Amygdala (tissue), 56 donors: ENCODE data around the gene SEMA4C.

Experiments
- DNase-seq, 56 donors: peaks; one replicate each; lab custom pipeline; 2025; lab: John Stamatoyannopoulos, UW

Gene SEMA4C

DNA sequence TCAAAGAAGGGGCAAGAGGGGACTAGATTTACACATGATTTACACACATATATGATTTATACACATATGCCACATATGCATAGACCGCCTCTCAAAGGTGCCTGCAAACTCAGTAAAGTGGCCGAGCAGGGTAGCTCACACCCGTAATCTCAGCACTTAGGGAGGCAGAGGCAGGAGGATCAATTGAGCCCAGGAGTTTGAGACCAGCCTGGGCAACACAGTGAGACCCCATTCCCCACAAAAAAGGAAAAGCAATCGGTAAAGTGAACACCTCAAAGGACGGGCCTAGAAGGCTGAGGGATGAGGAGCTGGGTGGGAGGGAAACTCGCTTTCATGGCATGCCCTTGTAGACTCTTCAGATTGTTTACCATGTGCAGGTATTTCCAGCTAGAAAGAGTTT is 17.2 kb downstream of the SEMA4C start:
- no peak for DNase-seq

DNA sequence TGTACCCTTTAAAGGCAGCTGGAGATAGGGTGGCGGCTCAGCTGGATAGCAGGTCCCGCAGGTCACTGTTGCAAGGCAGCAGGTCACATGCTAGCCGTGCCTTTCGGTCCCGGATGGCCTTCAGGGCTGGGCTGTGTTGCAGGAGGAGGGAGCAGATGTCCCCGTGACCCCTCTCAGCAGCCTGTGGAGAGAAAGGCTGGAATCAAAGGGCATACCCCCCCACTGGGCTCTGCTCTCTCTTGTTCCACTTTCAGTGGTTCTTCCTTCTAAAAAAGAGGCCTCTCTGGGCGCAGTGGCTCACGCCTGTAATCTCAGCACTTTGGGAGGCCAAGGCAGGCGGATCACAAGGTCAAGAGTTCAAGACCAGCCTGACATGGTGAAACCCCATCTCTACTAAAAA is 21.6 kb downstream of the SEMA4C start:
- DNase-seq = no peak

GRCh38 chr2:96847586-96847985 is 22.3 kb downstream of the SEMA4C start:
- DNase-seq = no peak

DNA sequence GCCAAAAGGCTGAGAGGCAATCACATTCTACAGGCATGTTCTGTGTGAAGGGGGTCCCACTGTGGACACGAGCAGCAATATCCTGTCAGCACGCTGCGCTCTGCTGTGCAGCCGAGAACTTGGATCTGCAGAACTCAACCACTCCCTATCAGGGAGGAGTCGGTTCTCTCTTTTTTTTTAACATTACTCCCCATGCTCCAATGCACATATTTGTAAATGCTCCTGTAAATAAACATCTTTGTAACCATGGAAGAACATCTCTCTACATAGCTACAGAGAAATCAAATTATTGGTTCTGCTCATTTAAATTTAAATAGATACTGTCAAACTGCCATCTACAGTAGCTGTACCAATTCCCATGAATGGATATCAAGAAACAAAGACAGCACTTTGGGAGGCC is 23.1 kb downstream of the SEMA4C start:
- DNase-seq = no peak

DNA sequence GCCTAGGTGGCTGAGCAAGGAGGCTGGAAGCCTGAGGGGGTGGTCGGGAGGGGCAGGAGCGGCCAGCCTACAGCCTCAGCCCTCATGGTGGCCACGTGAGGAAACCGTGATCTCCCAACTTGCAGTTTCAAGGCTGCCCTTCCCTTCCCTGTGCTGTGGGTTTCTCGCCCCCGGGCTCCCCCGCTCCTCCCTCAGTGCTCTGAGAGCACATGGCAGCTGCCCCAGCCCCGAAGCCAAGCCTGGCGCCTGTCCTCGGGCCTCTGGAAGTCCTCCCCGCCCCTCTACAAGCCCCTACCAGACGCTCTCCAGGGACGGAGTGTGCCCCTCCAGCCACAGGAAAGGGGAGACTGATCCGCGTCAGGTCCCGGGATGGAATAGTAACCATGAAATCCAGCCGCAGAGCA is 25.5 kb downstream of the SEMA4C start:
- DNase-seq = no peak

- no peak for DNase-seq
Observed at GRCh38 chr2:96843538-96844268, 26.2 kb downstream of the SEMA4C start, which contains the start of gene ANKRD23. Gene ANKRD23, minus strand, starts transcription at chr2:96844021. Its CDS starts 29 bp downstream, at chr2:96843992.

GRCh38 chr2:96842600-96842999 is 27.3 kb downstream of the SEMA4C start:
- DNase-seq = no peak

DNA sequence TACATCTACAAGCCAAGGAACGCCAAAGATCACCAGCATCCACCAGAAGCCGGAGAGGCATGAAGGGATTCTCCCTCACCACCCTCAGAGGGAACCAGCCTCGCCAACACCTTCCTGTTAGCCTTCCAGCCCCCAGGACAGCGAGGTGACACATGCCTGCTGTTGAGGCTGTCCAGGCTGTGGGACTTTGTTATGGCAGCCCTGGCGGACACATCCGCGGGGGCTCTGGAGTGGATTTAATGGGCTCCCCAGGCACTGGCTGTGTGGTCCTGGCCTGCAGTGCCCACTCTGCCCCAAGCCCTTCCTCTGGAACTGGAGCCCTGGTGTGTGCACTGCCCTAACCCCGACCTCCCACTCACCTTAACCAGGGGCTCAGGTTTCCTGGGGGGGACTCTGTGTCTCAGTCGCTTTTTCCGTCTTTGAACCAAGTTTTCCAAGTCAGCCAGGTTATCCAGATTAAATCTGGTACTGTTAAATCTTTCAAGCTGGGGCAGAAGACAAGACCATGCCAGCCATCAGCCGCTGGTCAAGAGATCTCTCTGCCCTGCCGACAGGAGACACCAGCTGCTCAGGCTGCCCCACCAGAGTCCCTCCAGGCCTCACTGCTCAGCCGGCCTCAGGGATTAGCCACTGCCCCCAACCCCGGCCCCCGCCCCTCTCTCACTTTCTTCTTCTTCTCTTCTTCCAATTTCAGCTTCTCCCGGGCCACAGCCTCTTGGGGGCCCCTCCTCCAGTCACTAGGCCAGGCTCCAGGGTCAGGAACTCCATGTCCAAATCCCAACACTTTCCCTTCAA is 28.0 kb downstream of the SEMA4C start:
- DNase-seq = no peak

- no peak for DNase-seq
Observed at GRCh38 chr2:96839875-96840850, 29.7 kb downstream of the SEMA4C start.

DNA sequence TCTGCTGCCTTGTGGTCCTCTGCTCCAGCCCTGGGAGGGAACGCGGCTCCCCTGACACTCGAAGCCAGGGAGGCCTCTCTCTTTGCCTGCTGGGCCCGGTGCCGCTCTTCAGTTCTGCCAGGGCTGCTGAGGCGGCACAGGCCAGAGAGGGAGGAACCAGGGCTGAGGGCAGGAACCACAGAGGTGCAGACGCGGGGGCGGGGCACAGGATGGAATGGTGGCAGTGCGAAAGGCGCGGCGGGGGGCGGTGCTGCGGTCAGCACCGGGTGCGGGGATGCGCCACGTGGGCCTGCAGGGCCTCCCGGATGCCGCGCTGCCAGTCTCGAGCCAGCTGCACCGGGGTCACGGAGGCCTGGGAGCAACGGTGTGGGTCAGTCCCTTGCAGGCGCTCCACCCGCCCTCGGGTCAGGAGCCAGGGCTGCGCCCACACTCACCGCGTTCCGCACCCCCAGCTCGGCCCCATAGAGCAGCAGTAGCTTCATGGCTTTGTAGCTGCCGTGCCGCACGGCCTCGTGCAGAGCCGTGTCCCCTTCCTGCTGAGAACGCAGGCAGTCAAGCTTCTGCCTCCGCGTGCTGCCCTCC is 30.5 kb downstream of the SEMA4C start:
- no peak for DNase-seq

DNA sequence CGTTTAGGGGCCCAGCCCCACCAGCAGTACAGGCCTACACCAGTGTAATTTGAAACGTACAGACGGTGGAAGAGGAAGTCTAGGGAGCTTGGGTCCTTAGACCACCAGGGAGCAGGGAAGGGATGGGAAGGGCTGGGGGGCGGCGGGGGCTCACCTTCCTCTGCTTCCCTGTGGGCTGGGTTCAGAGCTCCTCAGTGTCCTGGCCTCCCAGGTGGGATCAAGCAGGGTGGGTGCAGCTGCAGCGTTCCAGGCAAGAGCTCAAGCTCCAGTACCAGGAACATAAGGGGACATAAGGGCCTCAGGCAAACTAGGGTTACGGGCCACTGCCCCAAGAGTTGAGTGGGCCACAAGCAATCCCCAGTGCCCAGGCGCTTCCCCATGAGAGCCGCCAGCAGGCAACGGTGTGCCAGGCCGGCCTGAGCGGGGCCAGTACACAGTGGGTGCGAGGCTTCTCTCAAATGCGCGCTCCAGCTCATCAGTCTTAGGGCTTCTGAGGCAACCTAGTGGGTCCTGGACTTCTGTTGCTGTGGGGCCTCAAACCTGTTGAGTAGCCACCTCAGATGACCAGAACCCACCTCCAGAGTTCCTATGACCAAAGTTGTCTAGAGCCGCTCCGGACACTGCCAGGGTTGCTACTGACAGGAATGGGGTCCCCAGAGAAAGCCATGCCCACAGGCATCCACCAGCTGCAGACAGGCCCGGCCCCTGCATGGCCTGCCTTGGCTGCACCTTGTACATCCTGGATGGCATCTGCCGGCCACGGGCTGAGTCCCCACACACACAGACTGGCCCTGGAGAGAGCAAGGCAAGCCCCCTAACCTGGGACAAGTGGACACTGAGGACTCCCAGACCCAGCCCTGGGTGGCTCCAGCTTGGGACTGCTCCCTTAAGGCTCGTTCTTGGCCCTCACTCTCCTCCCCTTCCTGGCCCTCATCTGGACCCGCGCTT is 31.3 kb downstream of the SEMA4C start:
- no peak for DNase-seq

DNA sequence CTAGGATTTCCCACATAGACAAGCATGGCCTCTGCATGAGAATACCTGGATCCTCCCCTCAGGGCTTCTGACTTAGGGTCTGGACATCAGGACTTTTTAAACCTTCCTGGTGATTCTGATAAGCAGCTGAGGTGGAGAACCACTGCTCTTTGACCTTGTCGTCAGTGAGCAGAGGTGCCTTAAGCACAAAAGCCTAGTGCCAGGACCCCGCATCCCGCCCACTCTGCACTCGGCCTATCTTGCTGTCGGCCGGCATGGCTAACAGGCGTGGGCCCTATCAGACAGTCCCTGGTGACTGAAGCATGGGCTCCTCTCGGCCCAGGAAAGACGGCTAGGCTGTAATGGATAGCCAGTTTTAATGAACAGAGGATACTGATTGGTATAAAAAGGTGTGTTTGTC is 32.3 kb downstream of the SEMA4C start:
- DNase-seq = no peak

GRCh38 chr2:96835830-96836229 is 34.0 kb downstream of the SEMA4C start:
- no peak for DNase-seq

DNA sequence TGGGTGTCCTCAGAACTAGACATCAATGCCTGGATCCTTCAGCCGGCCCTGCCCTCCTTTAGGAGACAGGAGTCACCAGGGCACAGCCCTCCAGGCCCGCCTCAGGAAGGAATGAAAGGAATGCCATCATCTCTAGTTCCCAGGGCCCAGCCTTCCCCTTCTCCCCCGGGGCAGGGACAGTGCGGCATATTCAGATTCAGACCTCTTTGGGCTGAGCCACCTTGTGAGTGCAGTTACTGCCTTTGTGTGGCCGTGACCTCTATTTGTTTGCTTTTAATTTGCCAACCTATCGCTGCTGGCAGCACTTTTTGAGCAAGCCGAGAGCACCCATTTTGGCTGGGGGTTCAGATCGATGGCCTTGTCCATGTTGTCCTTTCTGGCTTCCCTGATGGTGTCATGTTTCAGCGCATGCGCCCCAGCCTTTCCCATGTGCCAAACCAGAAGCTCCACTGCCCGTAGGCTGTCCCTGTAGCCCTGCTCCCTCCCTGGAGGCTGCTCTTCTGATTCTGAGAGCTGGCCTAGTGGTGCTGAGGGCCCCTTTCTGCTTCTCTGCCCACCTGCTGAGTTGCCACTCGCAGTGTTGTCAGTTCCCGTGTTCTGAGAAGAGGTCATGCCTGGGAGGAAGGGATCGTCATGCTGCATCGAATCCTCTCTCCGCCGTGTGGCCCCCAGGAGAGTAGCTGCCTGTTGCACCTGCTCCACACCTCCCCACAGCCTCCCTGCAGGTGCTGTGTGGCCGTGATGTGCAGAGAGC is 36.9 kb downstream of the SEMA4C start:
- DNase-seq = no peak

DNA sequence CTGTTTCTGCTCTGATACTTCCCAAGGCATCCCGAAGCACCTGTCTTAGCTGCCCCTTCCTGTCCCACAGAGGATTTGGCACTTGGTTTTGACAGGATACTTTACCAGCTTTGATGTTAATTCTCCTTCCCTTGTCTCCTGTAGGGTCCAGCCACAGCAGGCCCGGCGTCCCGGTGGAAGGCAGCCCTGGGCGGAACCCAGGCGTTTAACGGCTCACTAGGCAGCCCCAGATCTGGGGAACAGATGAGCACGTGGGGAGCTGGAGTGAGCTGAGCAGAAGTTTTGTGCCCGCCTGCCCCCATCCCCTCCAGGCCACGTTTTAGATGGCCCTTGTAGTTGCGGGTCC is 37.5 kb downstream of the SEMA4C start:
- no peak for DNase-seq

- DNase-seq = no peak
Observed at GRCh38 chr2:96831679-96832078, 38.2 kb downstream of the SEMA4C start.

GRCh38 chr2:96830044-96830562 is 39.8 kb downstream of the SEMA4C start:
- no peak for DNase-seq

DNA sequence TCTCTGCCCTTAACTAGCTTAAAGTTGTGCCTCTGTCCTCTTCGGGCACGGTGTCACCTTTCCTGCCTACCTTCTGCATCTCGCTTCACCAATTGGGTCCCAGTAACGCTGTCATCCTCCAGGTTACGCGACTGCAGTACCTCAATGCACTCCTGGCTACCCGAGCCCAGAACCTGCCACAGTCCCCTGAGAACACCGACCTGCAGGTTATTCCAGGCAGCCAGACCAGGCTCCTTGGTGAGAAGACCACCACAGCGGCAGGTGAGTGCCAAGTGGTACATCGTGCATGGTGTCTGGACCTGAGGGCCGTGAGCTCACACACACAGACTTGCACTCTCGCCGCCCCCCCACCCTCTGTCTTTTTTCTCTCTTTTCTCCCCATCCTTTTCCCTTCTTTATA is 41.0 kb downstream of the SEMA4C start:
- DNase-seq = no peak
